GM04504 (cell line): ENCODE data around the gene OAS2.
"Not testable (repeated sequence)": the region's sequence is repeated elsewhere in the genome, so short reads cannot be mapped to it uniquely, and the experiment has no call there.

Source experiments
- DNase-seq: peaks from one replicate; pipeline ENCODE4 v3.0.0-alpha.2; 2012; ENCODE audit warnings: low read depth

Gene OAS2

DNA sequence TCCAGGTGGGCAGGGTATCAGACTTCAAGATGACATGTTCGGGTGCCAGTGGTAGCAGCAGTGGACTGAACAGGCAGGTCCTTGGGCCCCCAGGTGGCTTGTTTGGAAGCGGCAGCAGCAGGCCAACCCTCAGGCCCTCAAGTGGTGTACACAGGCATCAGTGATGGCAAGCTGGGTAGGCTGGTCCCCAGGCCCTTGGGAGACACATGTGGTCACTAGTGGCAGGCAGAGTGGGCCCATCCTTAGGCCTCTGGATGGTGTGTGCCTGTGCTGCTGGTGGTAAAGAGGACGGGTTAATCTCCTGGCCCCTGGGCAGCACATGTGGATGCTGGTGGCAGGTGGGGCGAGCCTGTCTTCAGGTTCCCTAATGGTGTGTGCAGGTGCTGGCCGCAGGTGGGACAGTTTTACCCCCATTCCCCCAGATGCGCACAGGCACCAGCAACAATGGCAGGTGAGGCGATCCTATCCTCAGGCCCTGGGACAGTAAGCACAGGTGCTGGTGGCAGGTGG, 8.0 kb downstream of the OAS2 start:
- DNase-seq = no peak

DNA sequence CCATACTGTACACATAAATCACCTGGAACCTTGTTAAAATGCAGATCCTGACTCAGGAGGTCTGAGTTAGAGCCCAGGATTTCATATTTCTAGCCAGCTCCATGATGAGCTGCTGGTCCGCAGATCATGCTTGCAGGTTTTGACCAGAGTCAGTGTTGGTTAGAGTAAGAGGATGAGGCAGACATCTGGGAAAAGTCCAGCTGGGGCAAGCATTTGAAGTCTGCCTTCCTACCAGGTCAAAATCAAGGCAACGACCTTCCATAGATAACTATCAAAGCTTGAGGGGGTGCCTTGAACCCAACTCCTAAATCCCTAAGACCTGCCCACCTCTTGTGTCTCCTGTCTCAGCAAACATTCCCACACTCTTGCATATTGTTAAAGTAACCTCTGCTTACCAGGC, 9.2 kb downstream of the OAS2 start:
- DNase-seq = no peak

- no peak for DNase-seq
Observed at GRCh38 chr12:112988224-112988623, 9.9 kb downstream of the OAS2 start.

- DNase-seq = not testable (repeated sequence)
Observed at GRCh38 chr12:112988823-112989385, 10.6 kb downstream of the OAS2 start.

DNA sequence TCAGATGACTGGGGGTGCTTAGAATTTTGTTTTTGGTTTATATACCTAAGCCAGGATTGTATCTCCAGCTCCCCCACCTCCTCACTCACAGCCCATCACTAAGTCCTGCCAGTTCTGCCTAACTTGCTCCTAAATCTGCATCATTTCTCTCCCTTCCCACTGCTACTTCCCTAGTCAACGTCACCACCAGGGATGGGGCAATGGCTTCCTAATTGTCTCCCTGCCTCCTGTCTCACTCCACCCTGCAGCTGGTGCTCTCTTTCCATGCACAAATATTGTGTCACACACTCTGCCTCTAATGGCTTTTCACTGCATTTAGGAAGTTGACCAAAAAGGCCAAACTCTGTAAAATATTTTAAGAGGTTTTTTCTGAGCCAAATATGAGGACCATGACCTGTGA, 11.5 kb downstream of the OAS2 start:
- DNase-seq = no peak

GRCh38 chr12:112992541-112993398, 14.5 kb downstream of the OAS2 start:
- no peak for DNase-seq

GRCh38 chr12:112995008-112995407, 16.7 kb downstream of the OAS2 start:
- DNase-seq = no peak

DNA sequence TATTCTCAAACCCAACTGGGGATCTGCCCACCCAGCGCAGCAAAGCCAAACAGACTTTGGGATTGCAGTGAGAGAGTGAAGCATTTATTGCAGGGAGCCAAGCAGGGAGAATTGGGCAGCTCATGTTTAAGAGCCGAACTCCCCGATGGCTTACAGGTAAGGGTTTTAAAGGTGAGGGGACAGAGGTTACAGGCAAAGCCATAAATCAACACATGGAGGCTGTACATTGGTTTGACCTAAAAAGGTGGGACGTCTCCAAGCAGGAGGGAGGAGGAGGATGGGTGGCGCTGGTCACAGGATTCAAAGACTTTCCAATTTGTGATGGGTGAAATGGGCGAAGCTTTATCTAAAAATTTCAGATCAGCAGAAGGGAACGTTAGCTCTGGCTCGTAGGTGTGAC, 18.2 kb downstream of the OAS2 start:
- DNase-seq = no peak

- no peak for DNase-seq
Observed at GRCh38 chr12:112997506-112997905, 19.2 kb downstream of the OAS2 start.

GRCh38 chr12:112998987-112999767, 20.9 kb downstream of the OAS2 start:
- no peak for DNase-seq

DNA sequence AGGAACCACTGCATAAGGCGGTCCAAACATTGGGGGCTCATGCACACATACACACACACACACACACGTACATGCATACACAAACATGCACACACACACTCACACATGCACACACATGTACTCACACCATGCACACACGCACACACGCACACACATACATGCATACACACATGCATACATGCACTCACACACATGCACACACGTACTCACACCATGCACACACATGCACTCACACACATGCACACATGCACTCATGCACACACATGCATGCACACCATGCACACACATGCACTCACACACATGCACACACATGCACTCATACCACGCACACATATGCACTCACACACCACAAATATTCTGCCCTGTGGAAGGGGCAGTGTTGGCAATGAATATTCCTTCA, 22.1 kb downstream of the OAS2 start:
- no peak for DNase-seq

GRCh38 chr12:113002155-113002554, 23.8 kb downstream of the OAS2 start:
- DNase-seq = no peak

GRCh38 chr12:113002676-113003075, 24.4 kb downstream of the OAS2 start:
- DNase-seq = no peak

- DNase-seq = no peak
Observed at GRCh38 chr12:113003636-113004035, 25.3 kb downstream of the OAS2 start.

- no peak for DNase-seq
Observed at GRCh38 chr12:113005762-113006161, 27.4 kb downstream of the OAS2 start.

DNA sequence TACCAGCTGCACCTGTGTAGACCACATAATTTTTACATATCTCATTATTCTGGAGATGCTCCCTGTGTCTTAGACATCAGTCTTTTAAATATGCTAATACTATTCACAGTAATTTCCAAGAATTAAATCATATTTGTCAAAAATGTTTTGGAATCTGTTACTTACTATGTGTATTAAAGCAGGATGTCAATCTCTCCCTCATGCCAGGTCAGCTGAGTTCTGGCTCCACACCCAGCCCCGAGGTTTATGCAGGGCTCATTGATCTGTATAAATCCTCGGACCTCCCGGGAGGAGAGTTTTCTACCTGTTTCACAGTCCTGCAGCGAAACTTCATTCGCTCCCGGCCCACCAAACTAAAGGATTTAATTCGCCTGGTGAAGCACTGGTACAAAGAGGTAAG, 27.9 kb downstream of the OAS2 start:
- no peak for DNase-seq

DNA sequence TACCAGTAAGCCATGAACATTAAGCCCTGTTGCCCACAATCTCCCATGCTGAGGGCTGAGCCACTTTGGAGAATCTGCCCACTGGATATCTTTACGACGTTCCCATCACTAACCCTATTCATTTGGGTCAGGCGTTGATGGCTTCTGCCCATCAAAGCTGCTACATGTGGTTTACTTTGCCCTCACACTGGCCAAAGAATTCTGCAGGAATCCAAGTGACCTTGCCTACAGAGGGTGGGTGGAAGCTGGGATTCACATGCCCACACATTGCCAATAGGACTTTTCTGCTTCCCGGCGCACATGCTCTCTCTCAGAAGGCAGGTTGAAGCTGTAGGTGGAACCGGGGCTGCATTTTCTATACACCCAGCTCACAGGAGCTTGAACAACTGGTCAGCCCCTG, 28.3 kb downstream of the OAS2 start:
- DNase-seq = no peak

GRCh38 chr12:113007166-113007565, 28.8 kb downstream of the OAS2 start:
- peak; percentile 14 for DNase-seq

DNA sequence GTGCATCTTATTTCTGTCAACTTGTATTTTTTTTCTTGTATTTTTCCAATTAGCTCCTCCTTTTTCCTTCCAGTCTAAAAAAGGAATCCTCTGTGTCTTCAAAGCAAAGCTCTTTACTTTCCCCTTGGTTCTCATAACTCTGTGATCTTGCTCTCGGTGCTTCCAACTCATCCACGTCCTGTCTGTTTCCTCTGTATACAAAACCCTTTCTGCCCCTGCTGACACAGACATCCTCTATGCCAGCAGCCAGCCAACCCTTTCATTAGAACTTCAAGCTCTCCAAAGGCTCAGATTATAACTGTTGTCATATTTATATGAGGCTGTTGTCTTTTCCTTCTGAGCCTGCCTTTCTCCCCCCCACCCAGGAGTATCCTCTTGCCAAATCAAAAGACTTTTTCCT, 32.4 kb downstream of the OAS2 start:
- DNase-seq = no peak

DNA sequence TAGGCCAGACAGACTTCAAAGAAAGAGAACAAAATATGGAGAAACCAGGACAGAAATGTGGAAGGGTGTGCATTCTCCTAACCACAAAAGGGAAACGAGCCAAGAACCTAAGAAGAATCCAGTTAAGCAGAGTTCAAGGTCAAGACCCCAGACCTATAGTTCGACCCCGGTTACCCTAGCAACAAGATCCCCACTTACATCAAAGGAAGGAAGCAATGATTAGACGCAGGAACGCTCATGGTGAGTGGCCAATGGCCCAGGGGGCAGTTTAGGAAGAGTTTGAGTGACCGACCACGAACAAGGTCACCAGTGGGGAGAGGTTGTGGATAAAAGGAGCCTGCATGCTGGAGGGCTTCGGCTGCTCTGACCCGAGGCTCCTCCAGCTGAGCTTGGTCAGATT, 36.2 kb downstream of the OAS2 start:
- no peak for DNase-seq

- no peak for DNase-seq
Observed at GRCh38 chr12:113016796-113017195, 38.5 kb downstream of the OAS2 start.

- DNase-seq = no peak
Observed at GRCh38 chr12:113019025-113019424, 40.7 kb downstream of the OAS2 start.

DNA sequence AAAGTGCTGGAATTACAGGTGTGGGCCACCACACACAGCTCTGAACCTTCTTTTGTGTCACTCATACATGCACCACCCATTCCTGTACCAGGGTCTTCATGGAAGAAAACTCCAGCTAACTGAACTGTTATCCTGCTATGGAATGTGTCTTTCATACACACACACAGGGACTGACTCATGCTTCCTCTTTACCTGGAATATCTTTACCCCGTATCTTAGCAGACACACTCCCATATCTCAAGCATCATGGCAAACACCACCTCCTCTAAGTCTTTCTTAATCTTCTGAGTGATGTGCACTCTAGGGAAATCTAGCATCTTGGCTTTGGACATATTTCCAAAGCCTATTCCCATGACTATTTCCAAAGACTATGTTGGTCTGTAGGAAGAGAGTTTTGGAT, 43.2 kb downstream of the OAS2 start:
- no peak for DNase-seq
